HG02973 (cell line): ENCODE measurements around the gene SLC25A12.

ENCODE experiments used
- ATAC-seq: cut with Tn5 transposase; IDR thresholded peaks from one replicate; pipeline ENCODE4 v1.9.1; 2021; ENCODE audit warnings: moderate library complexity; ENCODE audit not compliant: unreplicated experiment

Gene SLC25A12

GRCh38 chr2:171889808-171890207, 4.2 kb downstream of the SLC25A12 start:
- no peak for ATAC-seq

- ATAC-seq: no peak
These were observed 4.7 kb downstream of the SLC25A12 start for GRCh38 chr2:171889333-171889732.

GRCh38 chr2:171883275-171883893, 10.7 kb downstream of the SLC25A12 start:
- no peak for ATAC-seq

- peak; percentile 52 for ATAC-seq
These were observed 11.8 kb downstream of the SLC25A12 start for GRCh38 chr2:171882089-171882769.

GRCh38 chr2:171880774-171881173, 13.3 kb downstream of the SLC25A12 start:
- ATAC-seq: no peak

GRCh38 chr2:171879865-171880264, 14.2 kb downstream of the SLC25A12 start:
- no peak for ATAC-seq

DNA sequence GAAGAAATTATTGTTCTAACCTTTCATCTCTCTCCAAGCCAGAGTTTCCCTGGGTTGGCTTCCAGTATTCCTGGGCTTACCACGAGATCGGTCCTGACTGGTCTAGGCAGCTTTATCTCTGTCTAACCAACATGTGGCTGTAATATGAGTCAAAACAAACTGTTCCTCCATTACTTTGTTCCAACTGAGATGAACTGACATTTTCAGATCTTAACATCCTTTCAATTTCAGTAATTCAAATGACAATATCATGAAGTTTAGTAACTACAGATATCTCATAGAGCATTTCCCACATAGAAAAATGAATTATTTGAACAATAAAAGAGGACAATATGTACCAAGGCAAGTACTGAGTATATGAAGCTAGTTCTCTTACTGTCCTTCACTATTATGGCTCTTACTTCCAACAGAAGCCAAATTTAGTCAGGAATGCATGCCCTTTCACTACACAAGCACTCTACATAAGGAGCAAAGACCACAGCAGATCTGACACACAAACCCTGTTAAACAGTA, 15.5 kb downstream of the SLC25A12 start:
- ATAC-seq: no peak

GRCh38 chr2:171874963-171875362, 19.1 kb downstream of the SLC25A12 start:
- no peak for ATAC-seq

- ATAC-seq: no peak
These were observed 19.5 kb downstream of the SLC25A12 start for GRCh38 chr2:171874517-171874916.

GRCh38 chr2:171864357-171864985, 29.6 kb downstream of the SLC25A12 start:
- no peak for ATAC-seq

DNA sequence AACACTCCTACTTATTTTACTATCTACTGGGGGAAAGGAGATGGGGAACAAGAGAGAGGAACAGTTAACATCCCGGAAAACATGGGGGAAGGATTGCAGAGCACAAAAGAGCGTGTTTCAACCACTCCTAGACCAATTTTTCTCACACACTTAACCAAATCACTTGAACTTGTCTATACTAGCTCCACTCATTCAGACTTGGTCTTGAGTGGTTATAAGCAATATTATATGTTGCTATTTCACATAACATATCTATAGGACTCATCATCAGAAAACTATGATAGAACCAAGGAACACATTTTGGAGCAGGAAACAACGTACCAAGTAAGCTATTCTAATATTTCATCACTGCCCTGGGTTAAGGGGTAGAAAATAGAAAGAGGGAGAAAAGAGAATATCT, 31.5 kb downstream of the SLC25A12 start:
- ATAC-seq: no peak

GRCh38 chr2:171858397-171858958, 35.6 kb downstream of the SLC25A12 start:
- ATAC-seq: no peak

GRCh38 chr2:171855401-171855800, 38.6 kb downstream of the SLC25A12 start:
- ATAC-seq: no peak

GRCh38 chr2:171852366-171852888, 41.6 kb downstream of the SLC25A12 start:
- no peak for ATAC-seq

GRCh38 chr2:171847627-171848026, 46.4 kb downstream of the SLC25A12 start:
- no peak for ATAC-seq

- ATAC-seq: no peak
These were observed 47.1 kb downstream of the SLC25A12 start for GRCh38 chr2:171846894-171847293.

- no peak for ATAC-seq
These were observed 52.0 kb downstream of the SLC25A12 start for GRCh38 chr2:171841996-171842395.

- no peak for ATAC-seq
These were observed 56.3 kb downstream of the SLC25A12 start for GRCh38 chr2:171837736-171838135.

DNA sequence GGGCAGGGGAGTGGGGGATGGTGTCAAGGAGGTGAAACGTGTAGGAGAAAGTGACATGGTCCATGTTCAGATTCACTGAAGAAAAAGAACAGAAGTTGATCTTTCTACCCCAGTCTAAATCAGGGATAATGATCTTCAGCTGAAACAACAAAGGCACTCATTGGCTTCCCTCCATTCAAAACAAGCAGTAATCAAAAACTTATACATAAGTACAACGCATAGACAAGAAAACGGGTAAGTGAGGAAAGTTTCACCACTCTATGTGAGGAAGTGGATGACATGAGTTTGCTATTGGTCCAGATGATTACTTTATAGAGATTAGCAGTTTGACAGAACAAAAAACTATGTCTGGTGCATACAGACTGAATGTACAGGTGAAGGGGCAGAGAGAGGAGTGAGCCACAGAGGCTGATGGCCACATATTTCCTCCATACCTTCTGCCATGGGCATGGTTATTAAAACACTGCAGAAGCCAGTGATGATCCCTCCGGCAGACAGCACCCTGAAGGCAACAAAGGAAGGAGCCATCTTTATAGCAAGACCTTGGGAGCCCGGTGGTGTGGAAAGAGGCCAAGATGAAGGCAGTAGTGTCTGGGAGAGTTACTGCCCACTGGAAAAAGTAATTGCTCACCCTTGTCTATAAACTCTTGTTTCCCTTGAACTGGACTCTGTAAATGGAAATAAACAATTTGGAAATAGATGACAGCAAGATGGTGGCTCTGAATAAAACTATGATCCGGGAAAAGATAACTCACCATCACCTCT, 57.7 kb downstream of the SLC25A12 start:
- no peak for ATAC-seq

DNA sequence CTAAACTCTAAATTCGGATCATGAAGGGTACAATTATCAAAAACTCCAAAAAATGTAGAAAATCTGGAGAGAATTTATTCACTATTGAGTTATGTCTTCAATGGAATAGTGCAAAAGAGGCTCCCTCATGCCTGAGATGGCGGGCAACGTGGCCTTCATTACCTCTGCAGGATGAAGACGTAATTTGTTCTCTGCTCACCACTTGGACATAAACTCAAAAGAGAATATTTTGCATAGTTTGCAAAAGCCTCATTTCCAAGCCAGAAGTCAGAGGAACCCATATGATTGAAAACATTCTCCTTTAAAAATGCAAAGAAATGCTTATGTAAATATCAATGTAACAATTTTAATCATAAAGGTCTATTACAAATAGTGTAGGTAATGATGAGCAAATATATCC, 58.7 kb downstream of the SLC25A12 start:
- no peak for ATAC-seq

DNA sequence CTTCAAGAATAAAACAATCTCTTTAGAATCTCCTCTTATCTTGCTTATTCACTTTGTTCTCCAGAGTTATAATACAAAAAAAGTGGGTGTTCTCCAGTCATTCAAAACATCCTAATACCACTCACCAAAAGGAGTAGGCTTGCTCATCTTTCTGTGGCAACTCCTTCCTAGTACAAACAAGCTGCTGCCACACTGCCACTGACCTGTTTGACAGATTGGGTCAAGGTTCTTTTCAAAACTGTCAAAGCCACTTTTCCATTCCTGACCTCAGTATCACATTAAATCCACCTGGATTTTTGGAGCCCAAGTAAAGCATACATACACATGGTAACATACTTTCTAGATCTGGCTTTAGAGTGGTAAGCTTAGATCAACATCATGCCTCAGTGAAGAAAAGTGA, 59.8 kb downstream of the SLC25A12 start:
- no peak for ATAC-seq
